Measurements from ENCODE around the gene CPSF2.
A peak's percentile ranks its signal among the peaks of the same experiment; 100 is the strongest.

The CPSF2 gene

GRCh38 chr14:92121670-92122350, at the start of gene CPSF2, which contains the start of gene NDUFB1:
TSS of gene CPSF2 (plus strand) at chr14:92121969. CDS start at chr14:92130985, 9,016 bp downstream.
TSS of gene NDUFB1 (minus strand) at chr14:92121706. CDS start at chr14:92117637, 4,069 bp downstream.
- peak; percentile 71 to 84 (median 73) for DNase-seq (ENCODE audit: low read depth in 3 of 3)

GRCh38 chr14:92074555-92074954, 47.2 kb upstream of the CPSF2 start:
- no peak for DNase-seq (ENCODE audit: low read depth in 3 of 3)

- DNase-seq (ENCODE audit: low read depth in 3 of 3): no peak
Measured at GRCh38 chr14:92088494-92088893, 33.3 kb upstream of the CPSF2 start.

DNA sequence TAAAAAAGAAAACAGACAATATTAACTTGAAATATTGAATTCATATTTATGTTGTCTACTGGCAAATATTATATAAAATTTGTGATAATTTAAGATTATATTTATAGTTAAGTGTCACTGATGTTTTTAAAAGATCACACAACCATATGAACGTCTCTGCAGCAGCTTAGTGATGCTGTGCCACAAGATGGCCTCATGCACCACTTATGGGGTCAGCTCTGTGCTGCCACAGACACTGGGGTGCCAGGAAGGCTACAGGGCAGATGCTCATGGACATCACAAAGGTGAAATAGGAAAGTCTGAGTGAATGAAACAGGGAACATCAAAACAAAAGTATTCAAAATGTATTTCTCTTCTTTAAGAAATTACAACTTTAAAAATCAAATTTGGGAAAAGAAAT, 28.4 kb upstream of the CPSF2 start:
- no peak for DNase-seq (ENCODE audit: low read depth in 3 of 3)

- no peak for DNase-seq (ENCODE audit: low read depth in 3 of 3)
Measured at GRCh38 chr14:92099802-92100201, 22.0 kb upstream of the CPSF2 start.

- DNase-seq (ENCODE audit: low read depth in 3 of 3): no peak
Measured at GRCh38 chr14:92103363-92103989, 18.3 kb upstream of the CPSF2 start.

DNA sequence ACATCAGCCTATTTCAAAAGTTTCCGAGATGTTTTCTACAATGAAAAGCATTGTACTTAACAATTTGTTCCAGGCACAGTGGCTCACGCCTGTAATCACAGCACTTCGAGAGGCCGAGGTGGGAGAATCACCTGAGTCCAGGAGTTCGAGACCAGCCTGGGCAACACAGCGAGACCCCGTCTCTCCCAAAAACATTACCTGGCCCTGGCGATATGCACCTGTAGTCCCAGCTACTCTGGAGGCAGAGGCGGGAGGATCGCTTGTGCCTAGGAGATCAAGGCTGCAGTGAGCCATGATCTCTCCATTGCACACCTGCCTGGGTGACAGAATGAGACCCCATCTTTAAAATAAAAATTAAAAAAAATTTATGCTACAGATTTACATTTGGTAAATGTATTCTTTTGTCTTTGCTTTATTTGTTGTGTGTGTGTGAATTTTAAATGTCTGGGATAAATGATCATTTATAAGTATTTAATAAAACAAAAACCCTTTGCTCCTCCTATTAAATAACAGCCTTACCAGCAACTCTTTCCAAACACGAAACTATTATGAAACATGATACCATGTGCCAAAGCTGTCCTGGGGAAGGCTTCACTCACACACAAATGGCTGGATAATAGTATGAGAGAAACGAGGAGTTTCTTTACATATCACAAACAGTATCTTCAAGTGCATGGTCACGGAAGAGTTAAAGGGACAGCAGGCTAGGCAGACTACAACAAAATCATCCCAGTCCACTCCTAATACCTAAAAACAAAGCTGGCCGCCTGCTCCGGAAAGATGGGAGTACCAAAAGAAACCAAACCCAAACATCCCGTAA, 16.5 kb upstream of the CPSF2 start:
- DNase-seq (ENCODE audit: low read depth in 3 of 3): no peak

- no peak for DNase-seq (ENCODE audit: low read depth in 3 of 3)
Measured at GRCh38 chr14:92105893-92106142, 16.0 kb upstream of the CPSF2 start.

DNA sequence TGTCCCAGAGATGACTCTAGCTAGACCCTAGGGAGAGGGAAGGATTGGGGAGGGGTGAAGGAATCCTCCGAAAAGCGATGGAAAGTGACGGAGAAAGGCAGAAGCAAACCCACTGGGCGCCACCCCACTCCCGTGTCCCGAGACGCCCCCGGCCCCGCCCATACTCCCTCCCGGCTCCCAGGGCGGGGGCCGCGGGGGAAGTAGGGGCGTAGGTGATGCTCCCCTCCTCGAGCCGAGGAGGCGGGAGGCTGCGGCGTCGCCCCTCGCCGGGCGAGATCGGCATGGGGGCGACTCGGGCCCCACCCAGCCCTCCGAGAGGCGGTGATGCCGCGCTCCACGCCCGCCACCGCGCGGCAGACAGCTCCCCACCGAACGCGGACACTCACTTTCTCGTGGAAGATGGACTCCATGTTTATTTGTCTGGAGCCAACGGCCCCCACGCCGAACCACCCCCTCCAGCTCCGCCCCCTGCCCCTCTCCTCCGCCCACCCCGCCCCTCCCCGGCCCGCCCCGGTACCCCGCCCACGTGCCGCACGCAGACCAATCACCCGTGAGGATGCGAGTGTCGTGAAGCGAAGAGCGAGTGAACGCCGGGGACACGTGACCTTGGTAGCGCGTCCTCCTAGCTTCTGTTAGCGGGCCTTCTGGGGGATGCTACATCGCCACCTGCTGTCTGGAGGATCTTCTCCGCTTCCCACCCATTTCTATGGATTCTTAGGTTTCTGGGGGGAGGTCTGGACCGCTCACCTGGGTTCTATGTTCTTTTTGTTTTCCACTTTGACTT, 15.4 kb upstream of the CPSF2 start, which contains the start of gene ATXN3:
Gene ATXN3 (minus strand): TSS at position 440 of the 784 bp plus-strand sequence. CDS start 30 bp downstream, at position 410.
- DNase-seq (ENCODE audit: low read depth in 3 of 3): peak; percentile 91 to 96 (median 94)

GRCh38 chr14:92108345-92109254, 13.2 kb upstream of the CPSF2 start:
- DNase-seq (ENCODE audit: low read depth in 3 of 3): no peak

DNA sequence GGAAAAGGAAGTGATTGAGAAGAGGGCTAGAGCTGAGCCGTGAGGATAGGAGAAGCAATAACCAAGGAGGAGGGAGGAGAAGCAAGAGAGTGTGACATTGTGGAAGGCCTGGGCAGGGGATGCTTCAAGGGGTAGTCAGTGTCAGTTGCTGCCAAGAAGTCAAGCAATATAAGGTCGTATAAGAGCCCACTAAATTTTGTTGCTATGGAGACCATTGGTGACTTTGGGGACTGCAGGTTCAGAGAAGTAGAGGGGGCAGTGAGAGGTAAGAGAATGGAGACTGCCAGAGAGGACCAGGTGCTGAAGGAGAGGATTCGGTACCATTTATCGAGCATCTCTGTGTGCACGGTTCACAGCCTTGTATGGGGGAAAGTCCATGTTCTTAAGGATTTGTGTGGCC, 12.3 kb upstream of the CPSF2 start:
- no peak for DNase-seq (ENCODE audit: low read depth in 3 of 3)

DNA sequence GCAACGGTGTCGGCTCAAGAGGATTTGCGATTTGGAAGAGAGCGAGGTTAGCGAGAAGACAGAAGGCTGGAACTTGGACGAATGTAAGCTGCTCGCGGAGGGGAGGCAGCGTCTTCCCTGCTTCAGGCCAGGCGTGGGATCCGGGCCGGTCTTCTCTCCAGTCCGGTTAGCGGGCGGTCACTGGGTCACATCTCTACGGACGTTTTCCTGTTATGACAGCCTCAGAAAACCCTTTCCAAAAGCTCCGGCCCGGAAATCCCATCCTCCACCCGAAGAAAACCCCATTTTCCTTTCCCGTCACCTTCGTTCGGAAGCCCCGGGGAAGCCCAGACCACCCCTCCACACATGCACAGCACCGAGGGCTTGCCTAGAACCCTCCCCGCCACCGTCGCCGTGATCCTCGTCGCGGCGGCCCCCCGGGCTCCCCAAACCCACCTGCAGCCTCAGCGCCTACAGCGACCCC, 531 bp upstream of the CPSF2 start:
- DNase-seq (ENCODE audit: low read depth in 3 of 3): no peak

- no peak for DNase-seq (ENCODE audit: low read depth in 3 of 3)
Measured at GRCh38 chr14:92122351-92122677, 545 bp downstream of the CPSF2 start.

GRCh38 chr14:92122761-92123160, 992 bp downstream of the CPSF2 start:
- DNase-seq (ENCODE audit: low read depth in 3 of 3): no peak

DNA sequence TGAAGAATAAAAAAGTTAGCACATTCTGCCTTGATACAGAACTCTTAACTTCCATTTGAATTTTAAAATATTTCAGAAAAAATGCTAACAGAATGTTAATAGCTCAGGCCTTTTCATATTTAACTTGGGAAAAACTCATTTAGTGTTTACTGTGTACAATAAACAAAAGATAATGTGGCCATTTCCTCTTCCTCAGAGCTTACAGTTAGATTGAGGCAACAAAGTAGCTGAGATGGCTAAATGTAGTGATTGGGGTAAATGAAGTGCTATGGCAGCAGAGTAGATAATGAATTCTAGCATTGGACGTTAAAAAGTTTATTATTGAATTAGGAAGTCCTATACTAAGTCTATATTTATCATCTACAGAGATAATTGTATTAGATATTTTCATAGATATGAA, 12.7 kb downstream of the CPSF2 start:
- DNase-seq (ENCODE audit: low read depth in 3 of 3): no peak

DNA sequence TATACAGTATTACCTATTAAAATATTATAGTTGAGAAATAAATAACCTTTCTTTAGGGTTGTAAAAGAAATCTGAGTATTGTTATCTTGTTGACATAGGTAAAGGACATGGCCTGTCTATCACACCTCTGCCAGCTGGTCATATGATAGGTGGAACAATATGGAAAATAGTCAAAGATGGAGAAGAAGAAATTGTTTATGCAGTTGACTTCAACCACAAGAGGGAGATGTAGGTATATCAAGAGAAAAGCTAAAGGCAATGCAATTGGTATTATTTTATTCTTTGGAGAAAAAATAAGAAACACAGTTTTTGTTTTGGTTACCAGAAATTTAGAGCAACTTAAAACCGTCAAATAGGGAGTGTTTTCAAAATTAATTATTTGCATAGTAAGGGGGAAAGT, 13.5 kb downstream of the CPSF2 start:
- no peak for DNase-seq (ENCODE audit: low read depth in 3 of 3)

- no peak for DNase-seq (ENCODE audit: low read depth in 3 of 3)
Measured at GRCh38 chr14:92143309-92143708, 21.5 kb downstream of the CPSF2 start.

- DNase-seq (ENCODE audit: low read depth in 3 of 3): no peak
Measured at GRCh38 chr14:92143962-92144361, 22.2 kb downstream of the CPSF2 start.

GRCh38 chr14:92144708-92145107, 22.9 kb downstream of the CPSF2 start:
- no peak for DNase-seq (ENCODE audit: low read depth in 3 of 3)

DNA sequence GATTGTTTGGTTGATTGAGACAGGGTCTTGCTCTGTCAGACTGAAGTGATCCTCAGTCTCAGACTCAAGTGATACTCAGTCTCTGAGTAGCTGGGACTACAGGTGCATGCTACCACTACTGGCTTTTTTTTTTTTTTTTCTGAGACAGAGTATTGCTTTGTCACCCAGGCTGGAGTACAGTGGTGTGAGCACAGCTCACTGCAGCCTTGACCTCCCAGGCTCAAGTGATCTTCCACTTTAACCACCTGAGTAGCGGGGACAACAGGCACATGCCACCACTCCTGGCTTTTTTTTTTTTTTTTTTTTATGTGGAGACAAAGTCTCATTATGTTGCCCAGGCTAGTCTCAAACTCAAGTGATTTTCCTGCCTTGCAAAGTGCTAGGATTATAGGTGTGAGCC, 31.8 kb downstream of the CPSF2 start:
- no peak for DNase-seq (ENCODE audit: low read depth in 3 of 3)
